Naive thymus-derived CD4-positive, alpha-beta T cell (primary cell): ENCODE measurements around the gene CASP12. TPM values are rescaled to one million over a fixed set of nuclear protein-coding genes. Genes with fewer than 3 reads are reported as not detected.

Experiments
- ATAC-seq: fragments of 150-1000 bp; cut with Tn5 transposase; 2 replicates; pipeline ENCODE4 v1.10.0; 2021; ENCODE audit warnings: mild to moderate bottlenecking, moderate library complexity
- CTCF ChIA-PET: fragments of 350-600 bp; sonication (Branson Sonifier 250); formaldehyde crosslinking; loops from one replicate; lab custom pipeline; 2021; ENCODE audit warnings: antibody characterized with exemption; lab: Charles Lee
- POLR2A ChIA-PET: fragments of 350-600 bp; sonication (Branson Sonifier 250); formaldehyde crosslinking; loops from one replicate; lab custom pipeline; 2021; ENCODE audit warnings: antibody characterized with exemption, inconsistent platforms; lab: Charles Lee
- DNase-seq, 9 donors: peaks; one replicate each; pipeline versions ENCODE4 v3.0.0 to v3.0.0-alpha.2; 2020 to 2022; ENCODE audit warnings: mixed read lengths in 1 of 9
- H3K27ac ChIP-seq: one replicate; pipeline ENCODE4 v1.7.0; 2013; ENCODE audit warnings: mild to moderate bottlenecking, low read depth, low read length, moderate library complexity
- H3K27me3 ChIP-seq, 2 donors: one replicate each; pipeline ENCODE4 v1.7.0; 2013; ENCODE audit warnings: low read length in 2 of 2, mild to moderate bottlenecking in 2 of 2, moderate library complexity in 2 of 2; ENCODE audit not compliant: control insufficient read depth in 2 of 2, insufficient read depth in 2 of 2
- H3K36me3 ChIP-seq, 3 experiments: 1 replicate in 2 of 3; 2 replicates in 1 of 3; pipeline ENCODE4 v1.7.0; 2013; ENCODE audit warnings: low read length in 3 of 3, mild to moderate bottlenecking in 3 of 3, moderate library complexity in 1 of 3; ENCODE audit not compliant: insufficient read depth in 3 of 3, control insufficient read depth in 2 of 3
- H3K4me1 ChIP-seq, 2 donors: one replicate each; pipeline ENCODE4 v1.7.0; 2013; ENCODE audit warnings: low read length in 2 of 2, mild to moderate bottlenecking in 2 of 2, moderate library complexity in 1 of 2; ENCODE audit not compliant: control insufficient read depth in 2 of 2, insufficient read depth in 2 of 2
- H3K4me3 ChIP-seq: 2 replicates; pipeline ENCODE4 v1.7.0; 2013; ENCODE audit warnings: mild to moderate bottlenecking, low read length
- H3K9me3 ChIP-seq, 3 experiments: 1 replicate in 2 of 3; 2 replicates in 1 of 3; pipeline ENCODE4 v1.7.0; 2013; ENCODE audit warnings: low read length in 3 of 3; ENCODE audit not compliant: control insufficient read depth in 2 of 3
- H3K27ac Mint-ChIP-seq, 9 donors: one replicate each; pipeline ENCODE4 v1.8.0; 2020 to 2022; ENCODE audit warnings: mixed read lengths in 9 of 9, mild to moderate bottlenecking in 8 of 9, moderate library complexity in 5 of 9, inconsistent platforms in 2 of 9
- H3K27me3 Mint-ChIP-seq, 5 donors: one replicate each; pipeline ENCODE4 v1.8.0; 2021 to 2022; ENCODE audit warnings: mixed read lengths in 5 of 5, mild to moderate bottlenecking in 1 of 5
- H3K36me3 Mint-ChIP-seq, 5 donors: one replicate each; pipeline ENCODE4 v1.8.0; 2020 to 2022; ENCODE audit warnings: mixed read lengths in 5 of 5, mild to moderate bottlenecking in 3 of 5, inconsistent platforms in 1 of 5
- H3K4me1 Mint-ChIP-seq, 7 donors: one replicate each; pipeline ENCODE4 v1.8.0; 2020 to 2022; ENCODE audit warnings: mixed read lengths in 7 of 7, mild to moderate bottlenecking in 3 of 7, inconsistent platforms in 1 of 7
- H3K4me3 Mint-ChIP-seq, 10 donors: one replicate each; pipeline ENCODE4 v1.8.0; 2020 to 2022; ENCODE audit warnings: mild to moderate bottlenecking in 10 of 10, mixed read lengths in 10 of 10, moderate library complexity in 6 of 10, inconsistent platforms in 2 of 10
- H3K9me3 Mint-ChIP-seq, 11 donors: one replicate each; pipeline ENCODE4 v1.8.0; 2020 to 2022; ENCODE audit warnings: mixed read lengths in 11 of 11, mild to moderate bottlenecking in 4 of 11, inconsistent platforms in 1 of 11, moderate library complexity in 1 of 11
- intact Hi-C, 2 donors: fragments of 100-400 bp; cut with micrococcal nuclease; formaldehyde crosslinking; loops; one replicate each; pipeline ENCODE4 v1.15.1; 2023
- polyA plus RNA-seq, 2 donors: library from polyadenylated mRNA; unstranded; fragments of 300-500 nt; fragmentation: Illumina TruSeq; gene quantifications; one replicate each; pipeline ENCODE4 v1.2.3, GENCODE V29; 2021
- total RNA-seq, 6 experiments: library from RNA in 5 of 6; stranded (reverse) in 5 of 6; gene quantifications; 1 replicate in 5 of 6; 2 replicates in 1 of 6; pipeline ENCODE4 v1.2.3 and lab custom pipeline; 2021 to 2026

The CASP12 gene
- total and polyA plus RNA-seq, 7 experiments from 2014 or later = not detected

DNA sequence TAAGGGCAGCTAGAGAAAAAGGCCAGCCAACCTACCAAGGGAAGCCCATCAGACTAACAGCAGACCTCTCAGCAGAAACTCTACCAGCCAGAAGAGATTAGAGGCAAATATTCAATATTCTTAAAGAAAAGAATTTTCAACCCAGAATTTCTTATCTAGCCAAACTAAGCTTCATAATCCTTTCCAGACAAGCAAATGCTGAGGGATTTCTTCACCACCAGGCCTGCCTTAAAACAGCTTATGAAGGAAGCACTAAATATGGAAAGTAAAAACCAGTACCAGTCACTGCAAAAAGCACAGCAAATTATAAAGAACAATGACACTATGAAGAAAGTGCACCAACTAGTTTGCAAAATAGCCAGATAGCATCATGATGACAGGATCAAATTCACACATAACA is 30.6 kb upstream of the CASP12 start:
- Mint-ChIP-seq H3K4me1 (peaks cover 5 to 34% (median 16%) of the 10 kb centered on the region in 7 donors), H3K36me3 (peaks cover 24 to 61% (median 25%) of the 10 kb centered on the region in 5 donors), H3K9me3 (peaks cover 10 to 61% (median 24%) of the 10 kb centered on the region in 11 donors), H3K27me3 (peaks cover 0 to 31% (median 0%) of the 10 kb centered on the region in 5 donors), H3K27ac (no peak overlapping the region), H3K4me3 (no peak overlapping the region)
- ChIA-PET POLR2A (no interaction called here), CTCF (interaction anchor here (0.6 kb wide), 1 partner anchor 129 kb away, joined by 4 read pairs; no protein-coding TSS in a partner anchor)
- no peaks in the 10 kb centered on the region for H3K4me1 ChIP-seq
- intact Hi-C loops = no loop called here
- no peaks in the 10 kb centered on the region for H3K27me3 ChIP-seq
- ATAC-seq (no peak), DNase-seq (no peak)
- H3K9me3 ChIP-seq = no peaks in the 10 kb centered on the region
- no peaks in the 10 kb centered on the region for H3K36me3 ChIP-seq
- H3K27ac ChIP-seq = no peak overlapping the region
- no peak overlapping the region for H3K4me3 ChIP-seq

DNA sequence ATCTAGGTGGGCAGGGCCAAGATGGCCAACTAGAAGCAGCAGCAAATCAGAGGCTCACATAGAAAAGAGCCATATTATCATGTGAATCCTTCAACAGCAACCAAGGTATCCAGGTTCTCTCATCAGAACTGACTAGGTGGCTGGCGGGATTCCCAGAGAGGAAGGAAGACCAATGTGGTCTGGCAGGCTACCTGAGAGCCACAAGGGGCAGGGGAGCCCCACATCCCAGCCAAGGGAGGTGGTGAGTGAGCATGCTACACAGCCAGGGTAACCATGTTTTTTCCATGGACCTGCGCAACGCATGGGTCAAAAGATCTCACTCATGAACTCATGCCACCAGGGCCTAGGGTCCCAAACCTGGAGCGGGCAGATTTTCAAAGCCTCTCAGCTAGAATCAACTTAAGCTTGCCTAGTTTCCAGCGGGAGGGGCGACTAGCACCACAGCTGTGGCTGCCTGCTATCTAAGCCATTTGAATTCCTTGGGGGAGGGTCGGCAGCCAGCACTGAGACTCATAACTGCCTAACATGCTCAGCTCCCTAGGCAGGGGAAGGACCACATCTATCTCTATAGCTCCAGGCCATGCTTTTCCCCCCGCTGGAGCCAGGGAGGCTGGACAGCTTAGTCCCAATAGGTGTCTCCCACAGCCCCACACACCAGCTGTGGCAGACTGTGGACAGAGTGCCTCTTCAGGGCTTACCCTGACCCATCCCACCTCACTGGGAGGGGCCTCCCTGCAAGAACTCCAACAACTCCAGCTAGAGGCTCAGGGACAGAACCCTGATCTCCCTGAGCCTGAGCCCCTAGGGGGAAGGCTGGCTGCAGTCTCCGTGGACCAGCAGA is 28.7 kb upstream of the CASP12 start:
- Histone ChIP-seq H3K27ac (no peak overlapping the region), H3K27me3 (no peaks in the 10 kb centered on the region), H3K36me3 (no peaks in the 10 kb centered on the region), H3K4me1 (no peaks in the 10 kb centered on the region), H3K9me3 (no peaks in the 10 kb centered on the region), H3K4me3 (no peak overlapping the region)
- Mint-ChIP-seq H3K36me3 (peaks cover 21 to 59% (median 24%) of the 10 kb centered on the region in 5 donors), H3K4me1 (peaks cover 2 to 29% (median 11%) of the 10 kb centered on the region in 7 donors), H3K4me3 (no peak overlapping the region), H3K27me3 (peaks cover 0 to 33% (median 0%) of the 10 kb centered on the region in 5 donors), H3K9me3 (peaks cover 11 to 64% (median 26%) of the 10 kb centered on the region in 11 donors), H3K27ac (no peak overlapping the region)
- ATAC-seq = no peak
- DNase-seq = no peak
- CTCF ChIA-PET = no interaction called here
- intact Hi-C loops = no loop called here
- POLR2A ChIA-PET = interaction anchor here (0.5 kb wide), 1 partner anchor 44 kb away, joined by 3 read pairs; no protein-coding TSS in a partner anchor

DNA sequence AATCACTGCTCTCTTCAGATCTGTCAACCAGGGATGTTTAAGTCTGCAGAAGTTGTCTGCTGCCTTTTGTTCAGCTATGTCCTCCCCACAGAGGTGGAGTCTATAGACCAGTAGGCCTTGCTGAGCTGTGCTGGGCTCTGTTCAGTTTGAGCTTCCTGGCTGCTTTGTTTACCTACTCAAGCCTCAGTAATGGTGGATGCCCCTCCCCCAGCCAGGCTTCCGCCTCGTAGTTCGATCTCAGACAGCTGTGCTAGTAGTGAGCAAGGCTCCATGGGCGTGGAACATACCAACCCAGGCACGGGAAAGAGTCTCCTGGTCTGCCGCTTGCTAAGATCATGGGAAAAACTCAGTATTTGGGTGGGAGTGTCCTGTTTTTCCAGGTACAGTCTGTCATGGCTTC is 27.6 kb upstream of the CASP12 start:
- CTCF ChIA-PET = no interaction called here
- ATAC-seq = no peak
- DNase-seq = no peak
- Mint-ChIP-seq H3K27ac (no peak overlapping the region), H3K27me3 (peaks cover 0 to 25% (median 0%) of the 10 kb centered on the region in 5 donors), H3K9me3 (peaks cover 11 to 60% (median 23%) of the 10 kb centered on the region in 11 donors), H3K4me3 (no peak overlapping the region), H3K4me1 (peaks cover 1 to 29% (median 10%) of the 10 kb centered on the region in 7 donors), H3K36me3 (peaks cover 21 to 50% (median 24%) of the 10 kb centered on the region in 5 donors)
- H3K9me3 ChIP-seq = no peaks in the 10 kb centered on the region
- H3K4me3 ChIP-seq = no peak overlapping the region
- intact Hi-C loops = no loop called here
- no peaks in the 10 kb centered on the region for H3K27me3 ChIP-seq
- no peaks in the 10 kb centered on the region for H3K36me3 ChIP-seq
- H3K4me1 ChIP-seq = no peaks in the 10 kb centered on the region
- POLR2A ChIA-PET = no interaction called here
- no peak overlapping the region for H3K27ac ChIP-seq

DNA sequence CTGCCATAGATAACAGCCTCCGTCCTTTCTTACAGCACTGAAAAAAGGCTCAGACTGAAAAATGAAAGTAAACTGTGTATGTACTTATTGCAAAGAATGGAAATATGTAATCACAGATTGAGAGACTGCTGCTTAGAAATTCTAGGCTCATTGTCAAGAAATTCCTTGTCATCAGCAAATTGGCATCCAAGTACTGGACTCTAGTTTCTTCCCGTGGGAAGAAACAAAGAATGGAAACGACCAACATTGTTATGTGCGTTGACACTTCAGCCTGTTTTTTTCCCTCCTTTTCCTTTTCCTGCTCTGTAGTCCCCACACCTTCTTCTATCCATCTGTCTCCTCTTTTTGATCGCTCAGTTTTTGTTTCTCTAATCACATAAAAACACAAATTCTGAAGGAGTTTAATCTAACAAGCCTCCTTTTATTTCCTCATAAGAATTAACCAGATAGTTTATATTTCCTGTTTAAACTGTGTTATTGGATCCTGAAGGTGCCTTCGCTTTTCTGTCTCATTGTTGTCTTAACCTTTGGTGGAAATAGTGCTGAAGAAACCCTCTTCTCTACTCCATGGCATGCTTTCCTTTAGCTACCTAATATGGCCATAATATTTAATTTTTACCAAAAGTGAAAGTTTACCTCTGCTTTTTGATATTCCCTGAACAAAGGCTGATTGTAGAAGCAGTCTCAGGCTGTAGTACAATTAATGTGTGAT is 20.0 kb upstream of the CASP12 start:
- peaks cover 0 to 11% (median 4%) of the 10 kb centered on the region in 11 donors for H3K9me3 Mint-ChIP-seq
- H3K27me3 ChIP-seq = no peaks in the 10 kb centered on the region
- ATAC-seq = peak; percentile 82
- H3K27ac Mint-ChIP-seq = peak overlapping the region; percentile 58 to 97 (median 92)
- H3K36me3 ChIP-seq = no peaks in the 10 kb centered on the region
- CTCF ChIA-PET = interaction anchor here (0.9 kb wide), 1 partner anchor 126 kb away, joined by 3 read pairs; no protein-coding TSS in a partner anchor
- peaks cover 30 to 72% (median 55%) of the 10 kb centered on the region in 7 donors for H3K4me1 Mint-ChIP-seq
- peak overlapping the region; percentile 76 to 99 (median 91) for H3K4me3 Mint-ChIP-seq
- intact Hi-C loops = loop anchor here (1.0 to 5.0 kb wide), 8 partner anchors 16 to 212 kb away; partner anchors contain the start of genes CASP4 (in 2 of the 2) and CASP12 (in 1 of the 2)
- no peaks in the 10 kb centered on the region for H3K9me3 ChIP-seq
- POLR2A ChIA-PET = interaction anchor here (1.0 to 1.6 kb wide), 3 partner anchors 10 to 117 kb away, joined by 3 to 5 read pairs (median 4); partner anchors contain the start of gene CASP1
- peak in 4 of 9 donors; percentile 14 to 46 (median 32) for DNase-seq
- peak overlapping the region; percentile 60 for H3K4me3 ChIP-seq
- H3K36me3 Mint-ChIP-seq = peaks cover 0 to 11% (median 0%) of the 10 kb centered on the region in 5 donors
- peak overlapping the region; percentile 65 for H3K27ac ChIP-seq
- peaks cover 0 to 3% (median 0%) of the 10 kb centered on the region in 5 donors for H3K27me3 Mint-ChIP-seq
- peaks cover 12 to 34% of the 10 kb centered on the region in 2 donors for H3K4me1 ChIP-seq

DNA sequence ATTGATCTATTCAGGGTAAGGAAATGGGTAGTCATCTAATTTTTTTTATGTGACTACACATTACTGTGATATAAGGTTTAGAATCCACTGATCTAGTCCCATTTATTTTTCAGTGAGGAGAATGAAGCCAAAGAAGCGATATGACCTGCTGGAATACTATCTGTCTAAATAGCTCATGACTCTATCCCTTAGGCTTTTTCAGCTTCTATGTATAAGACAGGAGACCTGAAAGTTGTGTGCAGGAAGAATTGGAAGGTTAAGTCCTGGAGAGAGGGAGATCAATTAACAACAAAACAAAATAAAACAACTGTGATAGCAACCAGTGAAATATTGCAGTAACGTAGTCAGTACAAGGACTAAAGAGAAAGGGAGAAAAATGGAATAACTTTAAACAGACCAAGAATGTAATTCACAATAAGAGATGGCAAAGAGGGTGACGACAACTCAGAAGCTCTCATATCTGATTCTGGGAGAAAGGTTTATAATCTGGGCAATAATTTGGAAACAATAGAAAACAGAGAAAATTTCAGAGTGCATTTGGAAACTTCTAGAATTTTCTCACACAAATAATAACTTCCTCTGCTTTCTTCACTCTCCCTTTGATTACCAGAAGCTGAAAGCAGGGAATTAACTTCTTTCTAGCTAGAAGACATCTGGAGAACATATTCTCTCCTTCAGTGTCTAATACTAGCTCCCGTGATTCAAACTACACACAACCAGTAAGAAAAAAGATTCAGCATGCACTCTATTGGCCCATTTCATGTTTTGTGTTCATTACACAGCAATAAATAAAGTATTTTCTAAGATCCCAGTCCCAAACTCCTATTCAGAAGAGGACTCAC is 19.2 kb upstream of the CASP12 start:
- peak overlapping the region; percentile 60 for H3K4me3 ChIP-seq
- H3K36me3 Mint-ChIP-seq = peaks cover 0 to 7% (median 0%) of the 10 kb centered on the region in 5 donors
- intact Hi-C loops = loop anchor here (1.0 to 5.0 kb wide), 11 partner anchors 17 to 308 kb away; partner anchors contain the start of genes CASP4 (in 2 of the 2) and CASP12 (in 1 of the 2)
- peak overlapping the region; percentile 58 to 97 (median 92) for H3K27ac Mint-ChIP-seq
- H3K4me1 ChIP-seq = peaks cover 12 to 36% of the 10 kb centered on the region in 2 donors
- H3K27me3 ChIP-seq = no peaks in the 10 kb centered on the region
- peak; percentile 58 for ATAC-seq
- peaks cover 30 to 73% (median 51%) of the 10 kb centered on the region in 7 donors for H3K4me1 Mint-ChIP-seq
- ChIA-PET CTCF (interaction anchor here (0.7 to 0.9 kb wide), 3 partner anchors 66 to 126 kb away, joined by 3 read pairs; no protein-coding TSS in a partner anchor), POLR2A (interaction anchor here (0.9 to 2.2 kb wide), 4 partner anchors 10 to 118 kb away, joined by 3 to 5 read pairs (median 4); partner anchors contain the start of genes CASP1 and CASP4)
- peaks cover 0 to 3% (median 0%) of the 10 kb centered on the region in 5 donors for H3K27me3 Mint-ChIP-seq
- peak in 1 of 9 donors; percentile 23 for DNase-seq
- peaks cover 0 to 5% (median 0%) of the 10 kb centered on the region in 11 donors for H3K9me3 Mint-ChIP-seq
- H3K36me3 ChIP-seq = no peaks in the 10 kb centered on the region
- peak overlapping the region; percentile 76 to 99 (median 91) for H3K4me3 Mint-ChIP-seq
- H3K9me3 ChIP-seq = no peaks in the 10 kb centered on the region
- peak overlapping the region; percentile 65 for H3K27ac ChIP-seq
